ENCODE data around the gene PSMA3. TPM values are rescaled to one million over a fixed set of nuclear protein-coding genes. Genes with fewer than 3 reads are reported as not detected.

Gene PSMA3
- total RNA-seq, 1 donor from 2014 or later, result 232 TPM

DNA sequence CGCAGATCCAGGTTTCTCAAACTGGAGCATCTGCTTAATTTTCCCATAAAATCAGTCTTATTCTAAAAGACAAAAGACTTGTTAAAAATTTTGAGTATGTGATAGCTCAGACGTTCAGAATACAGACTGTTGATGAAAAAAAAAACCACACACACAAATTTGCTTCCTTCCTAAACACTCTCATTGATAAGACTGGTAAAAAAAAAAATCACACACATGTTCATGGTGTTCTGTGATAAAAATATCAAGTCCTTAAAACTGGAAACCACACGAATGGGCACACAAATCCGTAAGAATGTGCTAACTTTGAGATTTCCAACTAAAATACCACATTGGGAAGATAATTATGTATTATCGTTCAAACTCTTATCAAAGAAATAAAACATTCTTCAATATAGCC is 47.0 kb downstream of the PSMA3 start:
- Histone ChIP-seq H2AFZ (ENCODE audit: low read depth, low read length) (no peak overlapping the region), H3K9me3 (ENCODE audit: insufficient read depth, low read depth, low read length) (no peaks in the 10 kb centered on the region), H3K27me3 (ENCODE audit: insufficient read depth, low read length) (no peaks in the 10 kb centered on the region), H3K36me3 (ENCODE audit: insufficient read depth, low read length) (peaks cover 60% of the 10 kb centered on the region), H3K4me3 (ENCODE audit: insufficient read depth, low read depth, low read length) (no peak overlapping the region), H3K4me2 (ENCODE audit: low read length) (no peak overlapping the region), H3K4me1 (ENCODE audit: insufficient read depth, low read length) (no peaks in the 10 kb centered on the region), H4K20me1 (ENCODE audit: insufficient read depth, low read length) (peaks cover 83% of the 10 kb centered on the region), H3K27ac (ENCODE audit: low read depth, low read length) (no peak overlapping the region), H3K9ac (ENCODE audit: low read length) (no peak overlapping the region), H3K79me2 (ENCODE audit: insufficient read depth, low read length) (peaks cover 100% of the 10 kb centered on the region)
- Mint-ChIP-seq H3K27ac (ENCODE audit: unreplicated experiment) (no peak overlapping the region), H3K27me3 (ENCODE audit: low read depth, unreplicated experiment) (no peaks in the 10 kb centered on the region), H3K36me3 (ENCODE audit: low read depth, unreplicated experiment) (peaks cover 28% of the 10 kb centered on the region), H3K4me3 (ENCODE audit: unreplicated experiment) (no peak overlapping the region), H3K4me1 (ENCODE audit: low read depth, unreplicated experiment) (peaks cover 6% of the 10 kb centered on the region), H3K9me3 (ENCODE audit: unreplicated experiment) (no peaks in the 10 kb centered on the region)
- FAIRE-seq (no peak), DNase-seq (ENCODE audit: low read depth) (no peak)
- TF ChIP-seq EZH2 (IDR thresholded peaks at IDR 0.05; ENCODE audit: insufficient read depth, low read length), result no peak
- TF ChIP-seq, protein P1, sequence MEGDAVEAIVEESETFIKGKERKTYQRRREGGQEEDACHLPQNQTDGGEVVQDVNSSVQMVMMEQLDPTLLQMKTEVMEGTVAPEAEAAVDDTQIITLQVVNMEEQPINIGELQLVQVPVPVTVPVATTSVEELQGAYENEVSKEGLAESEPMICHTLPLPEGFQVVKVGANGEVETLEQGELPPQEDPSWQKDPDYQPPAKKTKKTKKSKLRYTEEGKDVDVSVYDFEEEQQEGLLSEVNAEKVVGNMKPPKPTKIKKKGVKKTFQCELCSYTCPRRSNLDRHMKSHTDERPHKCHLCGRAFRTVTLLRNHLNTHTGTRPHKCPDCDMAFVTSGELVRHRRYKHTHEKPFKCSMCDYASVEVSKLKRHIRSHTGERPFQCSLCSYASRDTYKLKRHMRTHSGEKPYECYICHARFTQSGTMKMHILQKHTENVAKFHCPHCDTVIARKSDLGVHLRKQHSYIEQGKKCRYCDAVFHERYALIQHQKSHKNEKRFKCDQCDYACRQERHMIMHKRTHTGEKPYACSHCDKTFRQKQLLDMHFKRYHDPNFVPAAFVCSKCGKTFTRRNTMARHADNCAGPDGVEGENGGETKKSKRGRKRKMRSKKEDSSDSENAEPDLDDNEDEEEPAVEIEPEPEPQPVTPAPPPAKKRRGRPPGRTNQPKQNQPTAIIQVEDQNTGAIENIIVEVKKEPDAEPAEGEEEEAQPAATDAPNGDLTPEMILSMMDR (IDR thresholded peaks at IDR 0.05; ENCODE audit: insufficient read depth, low read depth, low read length), result no peak

DNA sequence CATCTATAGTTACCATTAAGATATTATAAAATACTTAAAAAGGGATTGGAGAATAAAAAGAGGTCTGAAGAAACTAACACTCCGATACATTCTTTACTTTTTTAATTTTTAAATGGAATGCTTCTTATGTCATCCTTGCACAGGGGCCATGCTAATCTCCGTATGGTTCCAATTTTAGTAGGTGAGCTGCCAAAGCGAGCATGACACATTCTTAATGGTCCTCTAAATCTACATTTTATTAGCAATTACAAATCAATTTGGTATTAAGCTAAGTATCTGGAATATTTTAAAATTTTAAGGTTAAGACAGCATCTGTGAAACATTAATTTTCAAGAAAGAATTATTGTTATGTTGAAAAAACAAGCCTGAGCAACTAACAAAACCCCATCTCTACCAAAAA is 47.5 kb downstream of the PSMA3 start:
- no peaks in the 10 kb centered on the region for H3K27me3 ChIP-seq (ENCODE audit: insufficient read depth, low read length)
- no peak for TF ChIP-seq EZH2 (IDR thresholded peaks at IDR 0.05; ENCODE audit: insufficient read depth, low read length)
- TF ChIP-seq, protein P1 (IDR thresholded peaks at IDR 0.05; ENCODE audit: insufficient read depth, low read depth, low read length), result no peak
- no peak overlapping the region for H3K4me3 ChIP-seq (ENCODE audit: insufficient read depth, low read depth, low read length)
- Mint-ChIP-seq H3K4me3 (ENCODE audit: unreplicated experiment) (no peak overlapping the region), H3K4me1 (ENCODE audit: low read depth, unreplicated experiment) (peaks cover 6% of the 10 kb centered on the region), H3K27ac (ENCODE audit: unreplicated experiment) (no peak overlapping the region), H3K36me3 (ENCODE audit: low read depth, unreplicated experiment) (peaks cover 28% of the 10 kb centered on the region), H3K9me3 (ENCODE audit: unreplicated experiment) (no peaks in the 10 kb centered on the region), H3K27me3 (ENCODE audit: low read depth, unreplicated experiment) (no peaks in the 10 kb centered on the region)
- H3K4me1 ChIP-seq (ENCODE audit: insufficient read depth, low read length), result no peaks in the 10 kb centered on the region
- FAIRE-seq (no peak), DNase-seq (ENCODE audit: low read depth) (no peak)
- no peaks in the 10 kb centered on the region for H3K9me3 ChIP-seq (ENCODE audit: insufficient read depth, low read depth, low read length)
- peaks cover 87% of the 10 kb centered on the region for H4K20me1 ChIP-seq (ENCODE audit: insufficient read depth, low read length)
- H2AFZ ChIP-seq (ENCODE audit: low read depth, low read length), result no peak overlapping the region
- peaks cover 60% of the 10 kb centered on the region for H3K36me3 ChIP-seq (ENCODE audit: insufficient read depth, low read length)
- no peak overlapping the region for H3K4me2 ChIP-seq (ENCODE audit: low read length)
- no peak overlapping the region for H3K9ac ChIP-seq (ENCODE audit: low read length)
- peaks cover 100% of the 10 kb centered on the region for H3K79me2 ChIP-seq (ENCODE audit: insufficient read depth, low read length)
- H3K27ac ChIP-seq (ENCODE audit: low read depth, low read length), result no peak overlapping the region

DNA sequence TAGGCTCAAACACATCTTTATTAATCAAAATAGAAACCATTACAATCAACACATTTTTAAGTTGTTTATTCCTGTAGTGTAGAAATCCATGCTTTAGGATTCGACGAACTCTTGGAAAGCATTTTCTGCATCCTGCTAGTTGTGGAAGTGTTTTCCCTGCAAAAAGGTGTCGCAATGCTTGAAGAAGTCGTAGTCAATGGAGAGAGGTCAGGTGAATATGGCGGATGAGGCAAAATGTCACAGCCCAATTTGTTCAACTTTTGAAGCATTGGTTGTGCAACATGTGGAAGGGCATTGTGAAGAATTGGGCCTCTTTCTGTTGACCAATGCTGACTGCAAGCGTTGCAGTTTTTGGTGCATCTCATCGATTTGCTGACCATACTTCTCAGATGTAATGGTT is 49.6 kb downstream of the PSMA3 start:
- H3K9me3 ChIP-seq (ENCODE audit: insufficient read depth, low read depth, low read length), result no peaks in the 10 kb centered on the region
- TF ChIP-seq EZH2 (IDR thresholded peaks at IDR 0.05; ENCODE audit: insufficient read depth, low read length), result no peak
- Mint-ChIP-seq H3K4me3 (ENCODE audit: unreplicated experiment) (no peak overlapping the region), H3K27ac (ENCODE audit: unreplicated experiment) (no peak overlapping the region), H3K4me1 (ENCODE audit: low read depth, unreplicated experiment) (peaks cover 6% of the 10 kb centered on the region), H3K36me3 (ENCODE audit: low read depth, unreplicated experiment) (peaks cover 24% of the 10 kb centered on the region), H3K9me3 (ENCODE audit: unreplicated experiment) (no peaks in the 10 kb centered on the region), H3K27me3 (ENCODE audit: low read depth, unreplicated experiment) (no peaks in the 10 kb centered on the region)
- no peak for FAIRE-seq
- no peaks in the 10 kb centered on the region for H3K4me1 ChIP-seq (ENCODE audit: insufficient read depth, low read length)
- H4K20me1 ChIP-seq (ENCODE audit: insufficient read depth, low read length), result peaks cover 76% of the 10 kb centered on the region
- peaks cover 45% of the 10 kb centered on the region for H3K36me3 ChIP-seq (ENCODE audit: insufficient read depth, low read length)
- H3K9ac ChIP-seq (ENCODE audit: low read length), result no peak overlapping the region
- H3K27ac ChIP-seq (ENCODE audit: low read depth, low read length), result no peak overlapping the region
- H3K4me2 ChIP-seq (ENCODE audit: low read length), result no peak overlapping the region
- no peak for DNase-seq (ENCODE audit: low read depth)
- no peak overlapping the region for H2AFZ ChIP-seq (ENCODE audit: low read depth, low read length)
- no peak overlapping the region for H3K4me3 ChIP-seq (ENCODE audit: insufficient read depth, low read depth, low read length)
- peaks cover 84% of the 10 kb centered on the region for H3K79me2 ChIP-seq (ENCODE audit: insufficient read depth, low read length)
- H3K27me3 ChIP-seq (ENCODE audit: insufficient read depth, low read length), result no peaks in the 10 kb centered on the region

Measured in astrocyte (in vitro differentiated cells and primary cell).